GM18951 (cell line): ENCODE data around the gene KIRREL3.

Experiments used
- POLR2A ChIP-seq: IDR thresholded peaks from 4 replicates; pipeline ENCODE4 v1.6.1; 2011; ENCODE audit warnings: mild to moderate bottlenecking; ENCODE audit not compliant: insufficient read length, insufficient read depth; ENCODE audit errors: extremely low read depth
- in situ Hi-C: fragments of 300-500 bp; cut with MboI; formaldehyde crosslinking; loops from one replicate; pipeline ENCODE4 v1.12.0; 2022; ENCODE audit warnings: low sequenced_read_pairs, mixed read lengths, inconsistent platforms; ENCODE audit not compliant: unreplicated experiment

KIRREL3 gene

GRCh38 chr11:126884192-126884591 is 116.4 kb downstream of the KIRREL3 start:
- TF ChIP-seq POLR2A, result no peak
- in situ Hi-C loops, result no loop called here

- TF ChIP-seq POLR2A, result no peak
- in situ Hi-C loops, result no loop called here
These were observed 119.7 kb downstream of the KIRREL3 start for GRCh38 chr11:126880872-126881271.

GRCh38 chr11:126879516-126879915 is 121.1 kb downstream of the KIRREL3 start:
- in situ Hi-C loops, result no loop called here

GRCh38 chr11:126878913-126879482 is 121.6 kb downstream of the KIRREL3 start:
- in situ Hi-C loops, result no loop called here
- no peak for TF ChIP-seq POLR2A

More at GRCh38 chr11:126879516-126879915, 121.1 kb downstream of the KIRREL3 start:
- no peak for TF ChIP-seq POLR2A

GRCh38 chr11:126874831-126875230 is 125.7 kb downstream of the KIRREL3 start:
- in situ Hi-C loops, result no loop called here
- TF ChIP-seq POLR2A, result no peak

GRCh38 chr11:126874276-126874675 is 126.3 kb downstream of the KIRREL3 start:
- no peak for TF ChIP-seq POLR2A
- in situ Hi-C loops, result no loop called here

- TF ChIP-seq POLR2A, result no peak
- in situ Hi-C loops, result no loop called here
These were observed 128.8 kb downstream of the KIRREL3 start for GRCh38 chr11:126871792-126872191.

GRCh38 chr11:126870021-126870420 is 130.5 kb downstream of the KIRREL3 start:
- in situ Hi-C loops, result no loop called here
- no peak for TF ChIP-seq POLR2A

- no peak for TF ChIP-seq POLR2A
- in situ Hi-C loops, result no loop called here
These were observed 131.8 kb downstream of the KIRREL3 start for GRCh38 chr11:126868741-126869140.

- in situ Hi-C loops, result no loop called here
These were observed 135.6 kb downstream of the KIRREL3 start for GRCh38 chr11:126864934-126865333.

GRCh38 chr11:126863294-126863997 is 137.1 kb downstream of the KIRREL3 start:
- in situ Hi-C loops, result no loop called here
- TF ChIP-seq POLR2A, result no peak

More at GRCh38 chr11:126864934-126865333, 135.6 kb downstream of the KIRREL3 start:
- no peak for TF ChIP-seq POLR2A

- in situ Hi-C loops, result no loop called here
- TF ChIP-seq POLR2A, result no peak
These were observed 137.8 kb downstream of the KIRREL3 start for GRCh38 chr11:126862664-126863243.

- TF ChIP-seq POLR2A, result no peak
- in situ Hi-C loops, result no loop called here
These were observed 138.6 kb downstream of the KIRREL3 start for GRCh38 chr11:126861796-126862459.
